HG03139 (cell line): ENCODE measurements around the gene SPAG7.

ENCODE experiments used
- ATAC-seq: cut with Tn5 transposase; IDR thresholded peaks from one replicate; pipeline ENCODE4 v1.9.1; 2021; ENCODE audit not compliant: unreplicated experiment

Gene SPAG7, protein sequence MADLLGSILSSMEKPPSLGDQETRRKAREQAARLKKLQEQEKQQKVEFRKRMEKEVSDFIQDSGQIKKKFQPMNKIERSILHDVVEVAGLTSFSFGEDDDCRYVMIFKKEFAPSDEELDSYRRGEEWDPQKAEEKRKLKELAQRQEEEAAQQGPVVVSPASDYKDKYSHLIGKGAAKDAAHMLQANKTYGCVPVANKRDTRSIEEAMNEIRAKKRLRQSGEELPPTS

DNA sequence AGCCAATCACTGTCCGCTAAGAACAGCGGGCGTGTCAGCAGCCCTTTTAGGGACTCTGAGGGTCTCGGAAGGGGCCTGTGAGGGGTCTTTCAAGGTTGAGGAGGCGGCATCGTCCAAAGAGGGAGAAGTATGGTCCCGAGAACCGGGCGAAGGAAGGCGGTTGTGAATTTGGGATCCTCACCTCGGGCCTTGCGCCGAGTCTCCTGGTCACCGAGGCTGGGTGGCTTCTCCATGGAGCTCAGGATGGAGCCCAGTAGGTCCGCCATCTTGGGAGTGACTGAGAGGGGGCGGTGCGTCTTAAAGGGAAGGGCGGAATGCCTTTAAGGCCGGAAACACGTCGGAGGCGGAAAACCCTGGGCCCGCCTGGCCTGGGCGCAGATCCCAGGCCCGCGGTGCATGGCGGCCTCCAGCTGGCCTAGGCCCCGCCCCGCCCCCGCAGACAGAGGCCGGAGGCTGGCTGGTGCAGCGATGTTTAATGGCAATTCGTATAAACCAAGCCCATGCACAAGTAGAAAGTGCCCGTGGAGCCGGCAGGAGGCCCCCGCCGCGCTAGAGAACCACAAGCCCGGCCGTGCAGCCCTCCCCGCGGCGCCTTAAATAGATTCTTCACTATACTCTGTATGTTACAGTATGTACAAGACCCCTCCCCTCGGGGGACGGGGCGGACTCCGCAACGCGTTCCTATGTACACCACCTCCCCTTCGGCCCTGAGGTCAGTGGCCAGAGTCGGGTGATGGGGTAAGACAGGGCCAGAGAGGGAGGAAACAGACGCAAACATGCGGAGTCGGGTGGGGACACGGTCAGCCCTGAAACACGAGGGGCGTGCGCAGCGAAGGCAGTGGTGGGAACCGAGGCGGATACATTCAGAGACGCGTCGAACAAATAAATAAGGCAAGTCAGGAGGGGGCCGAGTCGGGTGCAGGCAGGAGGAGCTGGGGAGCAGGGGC is at the start of gene SPAG7:
SPAG7 (minus strand) TSS at position 279 of the 947 bp plus-strand sequence; CDS start at position 266, 13 bp downstream.
- ATAC-seq = peak; percentile 46

DNA sequence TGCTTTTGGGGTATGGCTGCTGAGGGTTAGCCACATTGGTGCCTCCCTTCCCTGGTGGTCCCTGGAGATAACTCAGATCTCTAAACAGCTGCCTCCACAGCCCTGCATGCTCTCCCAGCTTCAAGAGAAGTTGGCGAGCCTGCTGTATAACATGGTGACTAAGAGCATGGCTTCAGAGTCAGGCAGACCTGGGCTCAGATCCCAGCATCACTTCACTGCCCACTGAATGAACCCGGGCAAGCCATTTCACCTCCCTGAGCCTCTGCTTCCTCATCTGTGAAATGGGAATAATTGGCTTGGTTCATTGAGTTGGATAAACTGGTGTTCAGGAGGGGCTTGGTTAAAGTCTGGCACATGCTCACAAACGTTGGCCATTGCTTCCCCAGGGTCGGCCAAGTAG is 46.7 kb upstream of the SPAG7 start:
- no peak for ATAC-seq

DNA sequence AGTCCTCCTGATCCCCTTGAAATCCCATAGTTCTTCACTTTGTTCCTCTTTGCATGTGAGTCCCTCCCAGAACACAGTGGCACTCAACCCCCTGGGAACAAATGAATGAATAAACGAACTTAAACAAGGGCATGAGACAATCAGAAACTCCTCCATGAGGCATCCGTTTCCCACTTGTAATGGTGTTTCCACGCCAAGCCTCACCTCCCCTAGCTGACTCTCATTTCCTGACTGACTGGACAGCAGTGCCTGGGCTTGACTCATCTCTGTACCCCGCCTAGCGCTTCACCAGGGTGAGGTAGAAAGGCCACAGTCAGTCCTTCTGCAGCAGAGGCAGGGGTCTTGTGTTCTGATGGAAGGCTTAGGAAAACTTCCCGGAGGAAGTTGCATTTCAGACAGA is 44.3 kb upstream of the SPAG7 start:
- ATAC-seq = no peak

DNA sequence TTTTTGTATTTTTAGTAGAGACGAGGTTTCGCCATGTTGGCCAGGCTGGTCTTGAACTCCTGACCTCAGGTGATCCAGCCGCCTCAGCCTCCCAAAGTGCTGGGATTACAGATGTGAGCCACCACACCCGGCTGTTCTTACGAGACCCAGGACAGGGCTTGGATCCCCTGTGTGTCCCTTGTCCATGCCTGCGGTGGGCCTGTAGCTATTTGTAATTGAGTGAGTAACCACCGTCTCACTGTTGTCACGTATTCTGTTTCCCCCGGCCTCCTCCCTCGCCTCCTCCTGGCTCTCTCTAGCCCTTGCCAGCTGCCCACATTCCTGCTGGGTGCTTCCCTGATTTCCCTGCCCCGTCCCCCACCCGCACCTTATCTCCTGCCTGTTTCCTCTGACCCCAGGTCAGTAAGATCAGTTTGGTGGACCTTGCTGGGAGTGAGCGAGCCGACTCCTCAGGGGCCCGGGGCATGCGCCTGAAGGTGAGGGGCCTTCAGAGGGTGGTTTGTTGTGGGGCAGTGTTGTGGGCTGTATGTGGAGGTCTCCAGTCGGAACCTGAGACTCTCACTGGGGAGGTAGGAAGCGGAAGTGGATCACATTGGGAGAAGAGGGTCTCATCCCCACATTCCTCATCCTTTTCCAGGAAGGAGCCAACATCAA is 35.7 kb upstream of the SPAG7 start:
- no peak for ATAC-seq

DNA sequence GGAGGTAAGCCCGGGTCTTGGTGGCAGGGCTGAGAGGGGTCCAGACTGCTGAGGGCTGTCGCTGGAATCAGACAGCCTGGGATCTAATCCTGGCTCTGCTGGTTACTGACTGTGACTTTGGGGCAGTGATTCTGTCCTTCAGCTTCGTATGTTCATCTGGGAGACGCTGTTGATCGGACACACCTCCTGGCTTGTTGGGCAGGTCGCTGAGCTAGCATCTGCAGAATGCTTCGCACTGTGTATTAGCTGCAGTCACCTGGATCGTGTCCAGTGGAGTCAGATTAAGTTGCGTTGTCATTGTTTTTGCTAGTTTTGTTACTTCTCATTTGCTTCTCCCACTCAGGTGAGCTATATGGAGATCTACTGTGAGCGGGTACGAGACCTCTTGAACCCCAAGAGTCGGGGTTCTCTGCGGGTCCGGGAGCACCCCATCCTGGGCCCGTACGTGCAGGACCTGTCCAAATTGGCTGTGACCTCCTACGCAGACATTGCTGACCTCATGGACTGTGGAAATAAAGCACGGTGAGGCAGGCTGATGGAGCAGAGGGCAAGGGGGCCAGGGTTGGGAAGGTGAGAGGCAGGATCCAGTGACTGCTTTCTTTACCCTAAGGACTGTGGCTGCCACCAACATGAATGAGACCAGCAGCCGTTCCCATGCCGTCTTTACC is 34.6 kb upstream of the SPAG7 start:
- ATAC-seq = no peak

DNA sequence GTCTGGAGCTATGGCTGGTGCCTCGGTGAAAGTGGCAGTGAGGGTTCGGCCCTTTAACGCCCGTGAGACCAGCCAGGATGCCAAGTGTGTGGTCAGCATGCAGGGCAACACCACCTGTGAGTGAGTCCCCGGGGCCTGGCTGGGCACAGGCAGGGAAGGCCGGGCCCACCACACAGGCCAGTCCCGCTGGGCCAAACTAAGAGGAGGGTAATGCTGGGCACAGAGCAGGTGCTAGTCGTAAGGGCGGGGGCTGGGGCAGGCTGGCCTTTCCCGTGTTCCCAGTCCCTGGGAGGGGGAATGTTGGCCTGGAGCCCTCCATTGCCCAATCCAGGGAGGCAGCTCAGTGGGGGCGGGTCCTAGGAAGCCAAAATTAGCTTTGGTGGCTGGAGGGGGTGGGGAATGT is 32.6 kb upstream of the SPAG7 start:
- no peak for ATAC-seq

DNA sequence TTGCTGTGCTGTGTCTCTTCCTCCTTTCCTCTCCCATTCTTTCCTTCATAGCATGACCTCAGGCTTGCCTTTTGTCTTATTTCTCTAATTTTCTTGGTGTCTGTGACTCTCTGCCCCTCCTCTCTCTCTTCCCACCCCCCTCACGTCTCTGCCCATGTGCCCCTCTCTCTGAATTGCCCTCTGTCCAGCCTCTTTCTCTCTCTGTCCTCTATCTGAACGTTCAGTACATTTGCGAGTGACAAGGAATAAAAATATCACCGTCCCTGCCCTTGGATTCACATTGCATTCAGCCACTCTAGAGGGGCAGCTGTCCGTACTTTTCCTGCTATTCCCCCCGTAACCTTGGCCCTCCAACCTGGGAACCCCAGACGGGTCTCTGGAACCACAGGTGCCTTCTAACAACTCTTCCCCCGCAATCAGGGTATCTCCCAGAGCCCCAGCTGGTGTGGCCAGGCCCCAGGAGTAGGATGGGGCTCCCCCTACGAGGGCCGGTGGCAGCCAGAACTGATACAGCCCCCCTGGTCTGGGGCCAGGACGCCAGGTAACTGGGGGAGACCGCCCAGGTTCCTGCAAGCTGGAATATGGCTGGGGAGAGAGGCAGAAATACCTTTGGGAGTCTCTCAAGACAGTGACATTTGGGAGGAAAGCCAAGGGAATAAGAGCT is 31.9 kb upstream of the SPAG7 start:
- no peak for ATAC-seq

DNA sequence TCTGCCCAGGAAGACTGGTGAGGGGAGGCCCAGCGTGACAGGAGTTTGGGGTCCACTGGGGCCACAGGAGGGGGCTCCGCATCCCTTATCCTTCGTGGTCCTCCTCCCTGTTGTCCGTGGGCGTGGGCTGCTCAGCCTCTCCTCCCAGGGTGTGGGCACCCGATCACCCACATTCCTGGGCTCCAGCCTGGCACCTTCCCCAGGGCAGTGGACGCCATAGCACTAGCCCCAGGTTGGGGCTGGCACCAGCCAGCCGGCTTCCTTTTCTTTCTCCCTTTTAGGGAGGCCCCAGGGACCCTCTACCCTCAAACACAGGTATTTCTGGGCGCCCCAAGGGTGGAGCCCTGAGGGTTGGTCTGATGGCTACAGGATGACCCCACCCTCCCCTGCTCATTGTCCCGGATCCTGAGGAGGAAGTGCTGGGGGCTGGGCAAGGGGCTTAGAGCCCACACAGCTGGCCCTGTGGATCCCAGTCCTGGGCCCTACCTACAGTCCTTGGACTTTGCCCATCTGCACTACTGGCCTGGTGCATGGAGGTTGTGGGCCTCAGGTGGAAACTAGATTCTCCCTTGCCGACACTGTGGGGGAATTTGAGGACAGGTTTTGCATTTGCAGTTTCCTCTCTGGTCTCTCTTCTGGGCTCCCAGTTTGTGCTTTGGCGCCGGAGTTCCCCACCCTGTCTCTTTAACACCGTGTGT is 31.3 kb upstream of the SPAG7 start:
- ATAC-seq = no peak

DNA sequence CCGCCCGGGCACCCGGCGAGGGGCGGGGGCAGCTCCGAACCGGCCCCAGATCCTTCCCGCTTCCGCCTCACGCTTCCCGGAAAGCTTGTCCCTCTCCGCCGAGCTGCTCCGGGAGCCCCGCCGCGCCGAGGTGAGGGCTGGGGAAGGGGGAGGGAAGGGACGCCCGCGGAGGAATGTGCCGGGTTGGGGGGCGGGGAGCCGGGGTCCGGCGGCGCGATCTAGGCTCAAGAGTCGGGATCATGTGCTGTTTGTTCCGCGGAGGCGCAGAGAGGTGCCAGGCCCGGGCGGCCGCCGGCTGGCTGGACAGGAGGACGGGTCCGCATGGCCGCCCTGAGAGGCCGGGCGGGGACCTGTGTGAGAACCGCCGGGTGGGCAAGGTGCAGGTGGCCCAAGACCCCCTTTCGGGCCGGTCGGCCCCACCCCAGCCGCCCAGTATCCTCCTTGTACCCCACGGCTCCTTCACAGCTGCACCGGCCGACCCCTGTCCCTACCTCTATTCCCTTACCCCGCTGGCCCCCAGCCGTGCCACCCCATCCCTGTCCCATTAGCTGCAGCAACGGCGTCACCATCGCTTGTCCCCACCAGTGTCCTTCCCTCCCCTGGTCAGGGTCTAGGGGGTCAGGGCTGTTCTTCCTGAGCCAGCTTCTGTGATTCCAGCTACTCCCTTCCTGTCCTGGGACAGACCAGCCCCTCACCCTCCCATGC is 30.6 kb upstream of the SPAG7 start:
- ATAC-seq = no peak

DNA sequence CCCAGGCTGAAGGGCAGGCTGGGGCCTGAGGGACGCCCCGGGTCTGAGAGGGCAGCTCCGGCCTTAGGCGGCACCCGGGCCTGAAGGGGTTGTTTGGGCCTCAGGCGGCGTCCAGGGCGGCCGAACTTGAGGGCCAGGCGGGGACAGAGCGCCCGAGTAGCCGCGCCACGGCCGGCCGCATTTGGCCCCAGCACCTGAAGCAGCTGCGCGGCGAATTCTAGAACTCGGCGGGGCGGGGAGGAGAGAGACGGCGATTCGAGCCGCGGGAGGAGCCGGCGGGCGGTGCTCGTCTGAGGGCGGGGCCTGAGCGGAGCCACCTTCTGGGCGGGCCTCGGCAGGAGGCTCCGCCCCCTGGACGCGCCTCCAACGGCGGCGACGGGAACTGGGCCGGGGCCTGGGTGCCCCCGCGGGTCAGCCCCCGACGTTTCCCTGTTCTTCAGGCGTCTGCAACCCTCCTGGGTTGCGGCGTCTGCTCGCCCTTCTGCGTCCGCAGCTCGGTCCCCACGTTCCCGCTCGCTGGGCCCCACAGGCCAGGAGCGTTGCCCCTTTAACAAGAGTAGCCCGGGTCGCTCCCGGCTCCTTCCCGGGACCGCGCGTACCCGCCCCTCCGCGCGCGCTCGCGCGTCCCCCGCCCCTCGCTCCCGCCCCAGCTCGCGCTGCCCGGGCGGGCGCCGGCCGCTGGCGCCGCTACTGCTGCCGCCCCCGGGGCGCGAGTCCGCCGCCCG is 29.8 kb upstream of the SPAG7 start, which contains the start of the genes INCA1 and KIF1C:
INCA1 (minus strand) TSS at position 221 of the 725 bp plus-strand sequence. CDS start 3,085 bp downstream, outside the sequence.
KIF1C (plus strand) TSS at position 649 of the 725 bp plus-strand sequence. CDS start 2,297 bp downstream, outside the sequence.
- peak; percentile 71 for ATAC-seq

DNA sequence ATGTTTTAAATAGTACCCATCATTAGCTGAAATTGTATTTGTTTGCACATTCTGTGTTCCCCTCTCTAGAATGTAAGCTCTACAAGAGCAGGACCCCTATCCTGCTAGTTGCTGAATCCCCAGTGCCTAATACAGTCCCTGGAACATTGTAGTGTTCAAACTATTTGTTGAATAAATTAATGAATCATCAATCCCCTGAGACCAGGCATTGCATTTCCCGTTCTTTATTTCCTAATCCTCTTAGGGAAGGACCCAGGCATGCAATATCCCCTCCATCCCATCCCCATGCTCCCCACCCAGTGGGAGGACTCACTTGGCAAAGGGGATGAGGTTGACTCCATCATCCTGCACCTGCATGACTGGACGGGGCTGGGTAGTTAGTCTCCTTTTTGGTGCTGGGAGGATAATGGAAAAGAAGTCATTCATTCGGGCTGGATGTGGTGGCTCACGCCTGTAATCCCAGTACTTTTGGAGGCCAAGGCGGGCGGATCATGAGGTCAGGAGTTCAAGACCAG is 26.5 kb upstream of the SPAG7 start:
- no peak for ATAC-seq

DNA sequence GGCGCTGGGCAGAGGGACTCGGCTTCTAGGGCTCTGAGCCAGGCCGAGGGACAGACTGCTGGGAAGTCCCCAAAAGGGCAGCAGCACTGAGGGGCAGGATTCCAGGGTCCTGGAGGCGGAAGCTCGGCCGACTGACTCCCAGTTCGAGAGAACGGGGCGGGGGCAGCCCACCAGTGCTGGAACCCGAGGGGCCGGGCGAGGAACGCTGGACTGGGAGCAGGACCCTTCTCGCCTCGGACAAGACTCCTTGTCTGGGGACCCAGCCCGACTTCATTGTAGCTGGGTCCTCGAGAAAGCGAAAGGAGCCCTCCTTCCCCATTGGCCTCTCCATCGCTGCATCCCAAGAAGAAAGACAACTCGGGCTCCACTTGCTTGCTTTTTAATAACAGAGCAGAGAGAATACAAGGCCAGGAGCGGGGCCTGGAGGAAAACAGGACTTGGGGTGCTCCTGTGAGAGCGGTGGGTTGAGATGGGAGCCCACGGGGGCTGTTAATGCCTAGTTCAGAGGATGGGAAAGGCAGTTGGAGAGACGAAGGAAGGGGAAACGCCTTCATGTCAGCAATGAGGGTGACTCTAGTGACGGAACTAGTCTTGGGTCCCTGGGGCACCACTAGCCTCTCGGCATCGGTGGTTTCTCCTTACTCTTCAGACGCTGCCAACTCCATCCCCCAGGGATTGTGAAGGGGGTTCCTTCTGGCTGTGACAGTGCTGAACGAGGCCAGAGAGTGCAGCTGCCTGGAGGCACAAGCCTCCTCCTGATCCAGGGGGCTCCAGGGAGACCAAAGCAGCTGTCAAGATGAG is 20.4 kb upstream of the SPAG7 start:
- no peak for ATAC-seq

DNA sequence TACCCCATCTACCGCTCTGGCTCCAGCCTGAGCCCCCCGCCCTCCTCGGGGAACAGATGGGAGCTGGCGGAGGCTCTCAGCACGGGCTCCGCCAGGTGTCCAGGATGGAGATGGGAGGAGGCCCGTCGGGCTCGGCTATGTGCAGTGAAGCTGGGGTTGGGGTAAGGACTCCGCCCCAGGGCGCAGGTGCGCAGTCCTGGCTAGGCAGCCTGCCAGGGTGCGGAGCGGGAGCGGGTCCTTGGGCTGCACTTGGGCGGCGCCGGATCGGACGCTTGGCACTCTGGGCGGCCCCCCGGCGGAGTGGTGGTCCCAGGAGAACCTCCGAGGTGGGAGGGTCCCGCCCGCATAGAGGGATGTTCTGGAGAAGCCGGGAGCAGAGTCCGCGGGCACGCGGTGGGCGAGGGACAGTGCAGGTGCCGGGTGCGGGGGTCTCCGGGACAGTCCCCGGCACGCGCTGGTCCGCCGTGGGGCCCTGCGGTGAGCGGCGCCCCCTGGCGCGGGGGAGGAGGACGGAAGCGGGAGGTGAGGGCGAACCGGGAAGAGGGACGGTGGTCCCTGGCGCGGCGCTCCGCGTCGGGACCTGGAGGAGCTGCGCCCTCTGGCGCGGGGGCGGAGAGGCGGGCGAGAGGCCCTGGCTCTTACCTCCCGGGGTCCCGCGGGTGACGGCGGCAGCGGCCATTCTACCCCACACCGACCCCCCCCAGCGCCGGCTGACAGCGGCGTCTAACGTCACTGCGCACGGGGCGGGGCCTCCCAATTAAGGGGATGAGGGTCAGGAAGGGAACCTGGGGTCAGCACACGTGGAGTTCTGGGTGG is 19.5 kb upstream of the SPAG7 start, which contains the start of gene CAMTA2:
CAMTA2 (minus strand) TSS at position 725 of the 816 bp plus-strand sequence. CDS start 1,453 bp downstream, outside the sequence.
- peak; percentile 57 for ATAC-seq

DNA sequence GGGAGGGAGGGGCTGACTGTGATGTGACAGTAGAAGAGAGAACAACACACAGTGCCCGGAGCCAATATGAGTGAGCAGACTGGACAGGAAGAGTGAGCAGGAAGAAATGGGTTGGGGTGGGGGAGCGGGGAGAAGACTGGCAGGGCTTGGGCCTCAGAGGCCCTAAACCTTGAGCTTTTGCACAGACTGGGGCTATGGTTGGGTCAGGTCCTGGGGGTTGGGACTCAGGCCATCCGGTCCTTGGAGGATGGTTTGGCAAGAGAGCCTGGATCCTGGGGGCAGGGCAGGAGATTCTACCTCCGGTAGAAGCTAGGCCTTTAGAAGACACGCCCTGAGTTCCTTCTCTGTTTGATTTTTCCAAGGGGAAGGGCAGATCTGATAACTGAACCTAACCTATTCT is 18.8 kb upstream of the SPAG7 start:
- no peak for ATAC-seq

DNA sequence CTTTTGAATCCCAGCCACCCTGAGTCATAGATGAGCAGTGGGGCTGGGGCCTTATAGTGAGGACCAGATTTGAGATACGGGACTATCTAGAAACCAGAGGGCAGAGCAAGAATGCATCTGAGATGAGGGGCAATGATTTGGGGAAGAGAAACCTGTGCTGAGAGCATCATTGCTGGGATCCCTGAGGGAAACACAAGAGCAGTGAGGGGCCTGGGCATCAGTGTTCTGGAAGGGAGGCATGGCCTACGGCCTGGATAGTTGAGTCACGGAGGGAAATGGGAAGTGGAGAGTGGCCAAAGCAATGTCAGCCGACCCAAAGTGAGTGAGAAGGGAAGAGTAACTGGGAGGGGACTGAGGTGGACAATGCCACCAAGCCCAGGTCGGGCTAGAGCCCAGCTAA is 14.7 kb upstream of the SPAG7 start:
- no peak for ATAC-seq

DNA sequence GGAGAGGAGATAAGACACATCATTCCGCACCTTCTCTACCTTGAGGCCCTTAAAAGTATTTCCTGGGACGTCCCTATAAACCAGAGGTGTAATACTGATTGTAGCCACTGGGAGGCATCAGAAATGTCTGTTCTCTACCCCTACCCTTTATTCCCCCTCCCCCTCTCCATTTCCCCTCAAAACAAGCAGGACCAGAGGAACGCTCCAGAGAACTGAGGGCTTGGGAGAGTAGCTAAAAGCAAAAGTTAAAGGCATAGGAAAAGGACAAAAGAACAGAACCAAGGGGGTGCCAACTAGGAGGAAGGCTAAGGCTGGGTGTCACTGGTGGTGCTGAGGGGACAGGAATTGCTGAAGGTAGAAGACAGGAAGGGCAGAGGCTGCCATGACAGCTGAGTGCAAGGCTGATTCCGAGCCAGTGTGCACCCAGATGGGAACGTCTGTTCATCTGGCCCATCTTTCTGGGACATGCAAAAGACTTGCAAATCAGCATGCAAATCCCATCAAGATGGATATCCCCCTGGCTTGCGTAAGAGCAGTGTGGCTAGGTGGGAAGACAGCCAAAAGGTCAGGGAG is 13.1 kb upstream of the SPAG7 start:
- ATAC-seq = no peak
